Amniotic epithelial cell (primary cell): ENCODE data around the gene GHR.

ENCODE experiments used
- DNase-seq: peaks from one replicate; pipeline ENCODE4 v3.0.0-alpha.2; 2010; ENCODE audit warnings: low read depth

The GHR gene

DNA sequence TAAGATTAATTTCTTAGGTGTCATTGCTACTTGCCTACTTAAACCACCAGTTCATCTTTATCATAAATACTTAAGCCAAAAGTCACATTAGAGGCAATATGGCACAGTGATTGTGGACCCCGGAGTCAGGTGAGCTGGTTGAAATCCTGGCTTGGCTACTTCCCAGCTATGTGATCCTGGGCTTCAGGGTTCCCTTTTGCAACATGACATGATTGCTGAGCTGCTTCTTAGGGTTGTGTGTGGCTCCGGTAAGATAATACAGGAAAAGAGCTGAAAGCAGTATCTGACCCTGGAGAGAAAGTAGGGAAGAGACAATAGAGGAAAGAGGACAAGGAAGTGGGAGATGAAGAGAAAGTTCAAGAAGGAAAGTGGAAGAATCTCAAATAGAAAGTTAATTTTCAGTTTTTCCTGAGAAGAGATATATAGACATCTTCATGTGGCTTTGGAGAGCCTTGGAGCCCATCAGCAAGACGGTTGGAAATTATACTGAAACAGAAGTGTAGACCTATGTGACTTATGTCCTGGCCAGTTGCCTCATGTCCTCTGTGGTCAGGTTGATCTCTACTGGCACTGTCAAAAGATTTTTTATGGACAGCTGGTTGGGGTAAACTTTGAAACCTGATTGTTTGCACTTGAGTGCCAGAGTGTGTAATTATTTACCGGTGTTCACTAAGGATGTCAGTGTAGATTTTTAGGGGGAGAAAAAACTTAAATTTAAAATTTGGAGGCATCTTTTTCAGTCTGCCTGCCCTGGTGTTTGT, 93.2 kb downstream of the GHR start:
- no peak for DNase-seq

DNA sequence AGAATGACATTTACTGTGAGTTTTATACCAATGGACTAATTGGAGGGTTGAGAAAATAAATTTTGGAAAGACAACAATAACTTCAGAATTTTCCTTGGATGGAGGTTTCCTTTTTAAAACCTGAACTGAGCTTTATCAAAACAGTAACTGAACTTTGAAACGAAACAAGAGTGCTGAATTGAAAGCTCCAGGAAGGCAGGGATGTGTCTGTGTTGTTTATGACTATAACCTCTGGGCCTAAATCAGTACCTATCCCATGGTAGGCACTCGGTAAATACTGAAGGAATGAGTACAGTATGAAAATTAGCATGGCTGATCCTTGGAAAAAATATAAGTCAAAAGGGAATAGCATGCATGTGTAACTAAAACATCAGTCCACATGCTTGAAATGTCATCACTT, 93.9 kb downstream of the GHR start:
- DNase-seq, result no peak

- DNase-seq, result no peak
Observed at GRCh38 chr5:42518595-42519221, 95.5 kb downstream of the GHR start.

- no peak for DNase-seq
Observed at GRCh38 chr5:42520203-42520602, 97.0 kb downstream of the GHR start.

GRCh38 chr5:42520957-42521356, 97.7 kb downstream of the GHR start:
- DNase-seq, result no peak

DNA sequence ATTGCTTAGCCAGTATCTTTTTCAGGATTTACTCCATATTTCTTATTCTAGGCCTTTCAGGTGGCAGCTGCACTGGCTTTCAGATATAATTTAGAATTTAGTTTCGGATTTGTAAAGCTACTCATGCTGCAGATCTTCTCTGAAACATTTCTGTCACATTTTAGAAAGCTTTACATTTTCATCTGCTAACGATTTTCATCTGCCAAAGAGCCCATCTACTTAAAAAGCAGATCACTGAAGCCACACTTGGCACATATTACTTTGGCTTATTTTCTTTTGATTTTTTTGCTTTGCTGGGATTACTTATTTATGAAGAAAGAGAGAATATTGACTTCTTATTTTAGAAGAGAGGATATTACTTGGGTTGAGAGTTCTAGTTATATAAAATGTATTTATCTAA, 98.2 kb downstream of the GHR start:
- DNase-seq, result no peak

DNA sequence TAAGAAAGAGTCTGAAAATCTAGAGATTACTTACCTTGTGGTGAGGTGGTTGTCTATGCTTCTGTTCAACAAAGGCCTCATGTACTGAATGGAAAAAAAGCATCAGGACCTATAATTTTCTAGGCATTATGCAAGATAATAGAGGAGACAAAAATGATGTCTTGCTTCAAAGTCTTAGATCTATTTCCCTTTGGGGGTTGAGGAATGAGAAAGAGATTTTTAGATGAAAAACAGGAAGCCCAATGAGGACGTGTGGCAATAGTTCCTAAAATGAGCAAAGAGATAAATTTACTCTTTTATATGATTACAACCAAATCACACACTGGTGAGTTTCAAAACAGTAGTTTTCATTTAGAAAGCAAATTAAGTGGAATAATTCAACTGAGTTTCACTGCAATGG, 99.5 kb downstream of the GHR start:
- DNase-seq, result no peak

DNA sequence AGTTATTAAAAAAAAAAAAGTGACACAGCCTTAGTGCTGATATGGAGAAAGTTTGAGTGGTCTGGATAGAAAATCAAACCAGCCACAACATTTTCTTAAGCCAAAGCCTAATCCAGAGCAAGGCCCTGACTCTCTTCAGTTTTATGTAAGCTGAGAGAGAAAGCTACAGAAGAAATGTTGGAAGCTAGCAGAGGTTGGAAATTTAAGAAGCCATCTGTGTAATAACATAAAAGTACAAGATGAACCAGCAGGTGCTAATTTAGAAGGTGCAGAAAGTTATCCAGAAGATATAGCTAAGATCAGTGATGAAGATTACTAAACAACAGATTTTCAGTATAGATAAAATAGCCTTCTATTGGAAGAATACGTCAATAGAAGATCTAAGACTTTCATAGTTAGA, 102.9 kb downstream of the GHR start:
- DNase-seq, result no peak

- DNase-seq, result no peak
Observed at GRCh38 chr5:42531611-42532010, 108.4 kb downstream of the GHR start.

DNA sequence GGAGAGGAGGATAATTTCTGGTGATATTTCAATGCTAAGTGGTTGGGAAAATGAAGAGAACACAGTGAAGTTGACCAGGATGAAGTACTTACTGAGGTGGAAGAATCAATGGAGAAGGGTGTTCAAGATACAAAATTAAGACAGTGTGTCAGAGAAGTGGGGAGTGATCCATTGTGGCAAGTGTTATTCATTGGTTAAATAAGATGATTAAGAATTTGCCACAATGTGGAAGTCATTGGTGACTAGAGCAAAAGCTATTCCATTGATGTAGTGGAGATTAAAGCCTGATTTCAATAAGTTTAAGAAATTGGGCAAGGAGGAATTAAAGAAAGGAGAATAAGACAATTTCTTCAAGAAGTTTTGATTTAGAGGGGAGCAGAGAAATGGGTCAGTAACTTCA, 118.9 kb downstream of the GHR start:
- DNase-seq, result no peak

GRCh38 chr5:42543774-42544173, 120.5 kb downstream of the GHR start:
- no peak for DNase-seq

DNA sequence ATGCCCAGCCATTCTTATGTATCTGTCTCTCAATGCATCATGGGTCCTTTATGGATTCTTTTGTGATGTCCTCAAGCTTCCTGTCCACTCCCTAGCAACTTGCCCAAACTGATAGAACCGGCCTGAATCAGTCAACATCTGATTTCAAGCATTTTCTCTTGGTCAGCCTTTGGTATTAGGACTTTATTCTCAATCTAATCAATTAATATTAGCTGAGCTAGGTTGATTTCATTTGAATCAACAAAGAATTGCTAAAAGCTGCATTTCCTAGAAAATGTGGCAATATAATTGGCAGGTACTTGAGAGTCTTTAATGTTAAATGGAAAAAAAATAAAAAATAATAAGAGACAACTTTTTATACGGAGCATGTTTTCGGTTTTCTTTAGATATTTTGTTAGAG, 121.8 kb downstream of the GHR start:
- DNase-seq, result no peak

- peak; percentile 17 for DNase-seq
Observed at GRCh38 chr5:42547141-42547540, 123.9 kb downstream of the GHR start.

DNA sequence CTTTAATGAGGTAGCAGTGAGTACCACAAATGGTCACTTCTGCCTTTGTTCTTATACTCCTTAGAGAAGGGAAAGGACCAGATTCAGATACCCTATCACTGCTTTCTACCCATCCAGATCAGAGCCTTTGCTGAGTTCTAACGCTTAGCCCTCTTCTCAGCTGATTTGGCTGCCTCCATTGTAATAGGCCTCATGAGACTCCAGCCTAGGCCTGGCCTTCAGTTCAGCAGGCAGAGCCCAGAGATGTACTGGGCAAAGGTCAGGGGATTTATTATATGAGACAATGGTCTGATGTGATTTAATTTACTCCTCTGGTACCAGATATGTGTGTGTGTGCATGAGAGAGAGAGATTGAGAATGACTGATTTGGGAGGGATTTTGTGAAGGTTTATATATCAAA, 124.7 kb downstream of the GHR start:
- DNase-seq, result no peak

GRCh38 chr5:42552597-42552996, 129.4 kb downstream of the GHR start:
- no peak for DNase-seq

- no peak for DNase-seq
Observed at GRCh38 chr5:42553461-42553860, 130.2 kb downstream of the GHR start.

- no peak for DNase-seq
Observed at GRCh38 chr5:42555010-42555409, 131.8 kb downstream of the GHR start.

GRCh38 chr5:42555797-42556196, 132.6 kb downstream of the GHR start:
- no peak for DNase-seq

GRCh38 chr5:42557689-42558088, 134.4 kb downstream of the GHR start:
- no peak for DNase-seq

DNA sequence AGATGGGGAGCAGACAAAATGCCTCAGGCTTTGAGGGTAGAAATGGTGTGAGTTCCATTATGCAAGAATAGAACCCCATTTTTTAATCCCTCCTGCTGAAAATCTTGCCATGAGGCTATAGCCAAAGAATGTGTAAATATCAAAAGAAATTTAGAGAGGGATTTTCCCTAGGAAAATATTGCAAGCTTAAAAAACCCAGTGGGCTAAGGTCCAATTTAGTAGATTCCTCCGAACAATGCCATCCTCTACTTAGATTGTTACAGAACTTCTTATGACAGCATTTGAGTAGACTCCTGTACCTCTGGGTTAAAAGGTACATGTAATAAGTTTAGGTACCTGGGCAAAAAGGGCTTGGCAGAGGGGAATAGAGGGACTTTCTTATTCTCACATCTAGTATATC, 138.4 kb downstream of the GHR start:
- DNase-seq, result no peak

GRCh38 chr5:42564689-42565356, 141.6 kb downstream of the GHR start:
- DNase-seq, result no peak

DNA sequence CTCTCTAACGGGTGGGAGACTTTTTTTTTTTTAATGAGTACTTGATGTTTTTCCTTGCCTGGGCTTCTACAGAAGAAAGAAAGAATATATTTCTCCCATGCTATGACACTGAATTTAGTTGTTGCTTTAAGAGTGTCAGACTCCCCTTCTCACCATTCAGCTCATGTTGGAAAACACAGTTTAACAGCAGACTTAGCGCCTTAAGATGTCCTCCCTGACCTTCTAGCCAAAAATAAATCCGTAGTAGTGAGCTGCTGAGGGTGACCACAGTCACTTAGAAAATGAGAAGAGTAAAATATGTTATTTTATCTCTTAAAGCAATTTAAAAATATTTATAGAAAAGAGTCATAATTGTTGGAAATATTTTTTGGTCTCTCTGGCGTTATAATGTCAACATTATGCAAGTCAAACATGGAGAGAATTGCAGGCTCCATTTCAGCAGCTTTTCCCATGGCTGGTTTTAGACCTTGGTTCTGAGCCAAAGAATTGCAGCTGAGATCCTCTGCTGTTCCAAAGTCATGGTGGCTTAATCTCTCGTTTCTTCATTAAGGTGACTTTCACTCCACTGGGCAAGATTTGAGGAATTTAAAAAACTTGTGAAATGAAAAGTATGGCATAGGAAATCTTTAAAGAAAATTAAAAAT, 143.5 kb downstream of the GHR start:
- no peak for DNase-seq

- DNase-seq, result no peak
Observed at GRCh38 chr5:42569325-42569724, 146.1 kb downstream of the GHR start.
